Measurements from ENCODE around the gene LENG9. TPM values are rescaled to one million over a fixed set of nuclear protein-coding genes. Genes with fewer than 3 reads are reported as not detected.

The LENG9 gene
- total RNA-seq, 1 experiment from 2014 or later: 0.40 TPM

- Histone ChIP-seq H3K9me3 (replicated peaks) (no peaks in the 10 kb centered on the region), H3K27ac (no peak overlapping the region), H3K27me3 (peaks cover 28% of the 10 kb centered on the region), H3K4me3 (no peak overlapping the region), H3K4me1 (no peaks in the 10 kb centered on the region), H3K36me3 (no peaks in the 10 kb centered on the region)
- DNase-seq: peak in 1 of 2 experiments; percentile 36
Measured at GRCh38 chr19:54418030-54418929, 45.3 kb downstream of the LENG9 start.

GRCh38 chr19:54416695-54417491 lies 46.7 kb downstream of the LENG9 start:
- no peaks in the 10 kb centered on the region for H3K36me3 ChIP-seq
- H3K27ac ChIP-seq: no peak overlapping the region
- no peak overlapping the region for H3K4me3 ChIP-seq
- H3K9me3 ChIP-seq (replicated peaks): no peaks in the 10 kb centered on the region
- peaks cover 22% of the 10 kb centered on the region for H3K27me3 ChIP-seq
- DNase-seq: no peak
- no peaks in the 10 kb centered on the region for H3K4me1 ChIP-seq

GRCh38 chr19:54415901-54416673 lies 47.5 kb downstream of the LENG9 start:
- no peak for DNase-seq
- H3K4me1 ChIP-seq: no peaks in the 10 kb centered on the region
- no peaks in the 10 kb centered on the region for H3K36me3 ChIP-seq
- no peak overlapping the region for H3K27ac ChIP-seq
- no peaks in the 10 kb centered on the region for H3K9me3 ChIP-seq (replicated peaks)
- peaks cover 14% of the 10 kb centered on the region for H3K27me3 ChIP-seq
- no peak overlapping the region for H3K4me3 ChIP-seq

GRCh38 chr19:54415208-54415900 lies 48.2 kb downstream of the LENG9 start, which contains the start of gene TTYH1:
TSS of gene TTYH1 (plus strand) at chr19:54415464. CDS start at chr19:54415553, 89 bp downstream.
- no peak for DNase-seq
- Histone ChIP-seq H3K4me3 (no peak within 1 kb of the TSS), H3K9me3 (replicated peaks) (no peaks in the 10 kb centered on the region), H3K4me1 (no peaks in the 10 kb centered on the region), H3K27me3 (peaks cover 10% of the 10 kb centered on the region), H3K27ac (no peak within 1 kb of the TSS), H3K36me3 (no peaks in the 10 kb centered on the region)

DNA sequence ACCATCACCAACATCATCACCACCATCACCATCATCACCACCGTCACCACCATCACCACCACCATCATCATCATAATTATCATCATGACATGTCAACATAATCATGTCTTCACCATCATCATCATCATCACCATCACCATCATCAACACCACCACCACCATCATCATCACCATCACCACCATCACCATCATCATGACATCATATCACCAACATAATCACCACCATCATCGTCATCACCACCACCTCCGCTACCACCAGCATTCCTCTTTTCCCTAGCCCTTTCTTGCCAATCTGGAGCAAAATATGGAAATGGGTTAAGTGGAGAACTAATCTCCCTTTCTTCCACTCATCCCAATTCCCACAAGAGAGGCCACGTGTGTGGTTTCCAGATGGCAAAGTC lies 49.4 kb downstream of the LENG9 start:
- no peak for DNase-seq
- no peaks in the 10 kb centered on the region for H3K9me3 ChIP-seq (replicated peaks)
- no peaks in the 10 kb centered on the region for H3K36me3 ChIP-seq
- H3K4me3 ChIP-seq: no peak overlapping the region
- no peak overlapping the region for H3K27ac ChIP-seq
- H3K4me1 ChIP-seq: no peaks in the 10 kb centered on the region
- no peaks in the 10 kb centered on the region for H3K27me3 ChIP-seq

GRCh38 chr19:54412877-54413276 lies 50.7 kb downstream of the LENG9 start:
- no peaks in the 10 kb centered on the region for H3K4me1 ChIP-seq

More at GRCh38 chr19:54412877-54413276, 50.7 kb downstream of the LENG9 start:
- H3K27me3 ChIP-seq: no peaks in the 10 kb centered on the region
- H3K36me3 ChIP-seq: no peaks in the 10 kb centered on the region
- DNase-seq: no peak
- no peak overlapping the region for H3K4me3 ChIP-seq
- H3K9me3 ChIP-seq (replicated peaks): no peaks in the 10 kb centered on the region
- no peak overlapping the region for H3K27ac ChIP-seq

Other genes starting within 250 kb of the LENG9 start
- gene LILRB3, start 240.8 kb downstream of the LENG9 start, total RNA-seq (2014; rRNA removed; shearing (Covaris generic)): 0.25 and 0.71 TPM in 2 replicates
- gene LILRA6, start 221.0 kb downstream of the LENG9 start, total RNA-seq (2014; rRNA removed; shearing (Covaris generic)): not detected in 2 replicates
- gene LILRB5, start 206.5 kb downstream of the LENG9 start, total RNA-seq (2014; rRNA removed; shearing (Covaris generic)): 0.02 TPM in 1 of 2 replicates, not detected in the other
- gene LILRB2, start 182.7 kb downstream of the LENG9 start, total RNA-seq (2014; rRNA removed; shearing (Covaris generic)): not detected in 2 replicates
- gene LILRA5, start 150.6 kb downstream of the LENG9 start, total RNA-seq (2014; rRNA removed; shearing (Covaris generic)): not detected in 2 replicates
- not detected in 2 replicates for gene LILRA4, start 124.6 kb downstream of the LENG9 start, total RNA-seq (2014; rRNA removed; shearing (Covaris generic))
- gene LAIR1, start 98.8 kb downstream of the LENG9 start, total RNA-seq (2014; rRNA removed; shearing (Covaris generic)): not detected in 2 replicates
- not detected in 2 replicates for gene TTYH1, start 48.3 kb downstream of the LENG9 start, total RNA-seq (2014; rRNA removed; shearing (Covaris generic))
- 18.9 and 25.6 TPM in 2 replicates for gene LENG8, start 14.6 kb downstream of the LENG9 start, total RNA-seq (2014; rRNA removed; shearing (Covaris generic))
- 0.20 and 1.2 TPM in 2 replicates for gene CDC42EP5, start 9.5 kb upstream of the LENG9 start, total RNA-seq (2014; rRNA removed; shearing (Covaris generic))
- gene LAIR2, start 39.1 kb upstream of the LENG9 start, total RNA-seq (2014; rRNA removed; shearing (Covaris generic)): not detected in 2 replicates
- gene LILRA2, start 110.0 kb upstream of the LENG9 start, total RNA-seq (2014; rRNA removed; shearing (Covaris generic)): not detected in 2 replicates
- gene LILRA1, start 129.9 kb upstream of the LENG9 start, total RNA-seq (2014; rRNA removed; shearing (Covaris generic)): not detected in 2 replicates
- gene LILRB1, start 166.7 kb upstream of the LENG9 start, total RNA-seq (2014; rRNA removed; shearing (Covaris generic)): not detected in 2 replicates
- gene LILRB4, start 199.2 kb upstream of the LENG9 start, total RNA-seq (2014; rRNA removed; shearing (Covaris generic)): not detected in 2 replicates

All from SJCRH30 (cell line).